HepG2 (cell line): ENCODE data around the gene PLCG2. TPM values are rescaled to one million over a fixed set of nuclear protein-coding genes. Genes with fewer than 3 reads are reported as not detected.

ENCODE experiments used
- HNRNPUL1 ChIP-seq: fragments of 200-400 bp; formaldehyde crosslinking; IDR thresholded peaks from 2 replicates; pipeline ENCODE4 v1.6.1; 2017; ENCODE audit warnings: low read depth, mild to moderate bottlenecking, low read length, moderate library complexity
- SIN3A ChIP-seq: IDR thresholded peaks from 2 replicates; pipeline ENCODE4 v1.6.1; 2011; ENCODE audit warnings: low read depth, mild to moderate bottlenecking, control low read depth, low read length, borderline replicate concordance
- SPEN ChIP-seq: sonication (generic); formaldehyde crosslinking; IDR thresholded peaks from 2 replicates; pipeline ENCODE4 v1.5.1; 2020; ENCODE audit warnings: low read depth, mild to moderate bottlenecking, missing genetic modification reagents
- ZHX2 ChIP-seq, 2 experiments: sonication (generic) in 1 of 2; formaldehyde crosslinking in 1 of 2; IDR thresholded peaks; 2 replicates each; pipeline versions ENCODE4 v1.6.1 to v1.9.0; 2014 to 2022; ENCODE audit warnings: antibody characterized with exemption in 1 of 2, borderline replicate concordance in 1 of 2, inconsistent platforms in 1 of 2, low read depth in 1 of 2, missing genetic modification reagents in 1 of 2
- ZNF292 ChIP-seq: sonication (generic); formaldehyde crosslinking; IDR thresholded peaks from 2 replicates; pipeline ENCODE4 v1.8.1; 2022; ENCODE audit warnings: mild to moderate bottlenecking, low read depth, missing genetic modification reagents, borderline replicate concordance
- ZNF382 ChIP-seq: sonication (generic); formaldehyde crosslinking; IDR thresholded peaks from 2 replicates; pipeline ENCODE4 v1.5.0; 2020; ENCODE audit warnings: missing genetic modification reagents, mild to moderate bottlenecking, borderline replicate concordance
- ZNF629 ChIP-seq: sonication (generic); formaldehyde crosslinking; conservative IDR thresholded peaks from 2 replicates; pipeline ENCODE4 v1.5.0; 2020; ENCODE audit warnings: missing genetic modification reagents
- polyA plus RNA-seq, 8 experiments: library from polyadenylated mRNA; depleted of rRNA in 3 of 8; stranded (reverse) in 7 of 8; unstranded in 1 of 8; fragments of >200 nt; fragmentation: Illumina TruSeq in 4 of 8; extraction: Trizol in 4 of 8; gene quantifications; 2 replicates each; pipeline versions ENCODE4 v1.2.1 to v1.2.3, GENCODE V29; 2011 to 2016; ENCODE audit warnings: low read depth in 4 of 8, missing spikeins in 1 of 8, mixed read lengths in 1 of 8; ENCODE audit not compliant: insufficient read depth in 1 of 8
- total RNA-seq, 5 experiments: library from RNA; depleted of rRNA; stranded (reverse); fragments of >200 nt; fragmentation: Illumina TruSeq; extraction: Trizol; gene quantifications; 2 replicates each; pipeline ENCODE4 v1.2.3, GENCODE V29; 2016; ENCODE audit warnings: low read depth in 1 of 5

PLCG2 gene
- total and polyA plus RNA-seq, 2 of the 13 experiments (the other 11 are each of a cell fraction or from before 2014, with no cell fraction given), result 0.13 to 0.18 TPM

GRCh38 chr16:81938326-81939163 is 159.5 kb downstream of the PLCG2 start (continued):
- TF ChIP-seq ZHX2 (IDR thresholded peaks at IDR 0.05; ENCODE audit: low read depth) (no peak), ZHX2 (CRISPR knock-in tag; IDR thresholded peaks at IDR 0.05; ENCODE audit: borderline replicate concordance) (no peak), ZNF629 (no peak), SPEN (CRISPR knock-in tag) (no peak), ZNF292 (no peak), ZNF382 (CRISPR knock-in tag) (no peak), HNRNPUL1 (no peak), SIN3A (no peak)
